ENCODE results near the gene CBX7.

Gene CBX7

GRCh38 chr22:39090426-39091064, 61.9 kb downstream of the CBX7 start:
- FAIRE-seq: no peak

GRCh38 chr22:39089928-39090327, 62.6 kb downstream of the CBX7 start:
- no peak for FAIRE-seq

- FAIRE-seq: no peak
Measured at GRCh38 chr22:39088685-39089032, 63.8 kb downstream of the CBX7 start.

- no peak for FAIRE-seq
Measured at GRCh38 chr22:39087881-39088684, 64.4 kb downstream of the CBX7 start.

GRCh38 chr22:39087098-39087497, 65.4 kb downstream of the CBX7 start:
- FAIRE-seq: no peak

GRCh38 chr22:39084666-39085065, 67.8 kb downstream of the CBX7 start:
- no peak for FAIRE-seq

- no peak for FAIRE-seq
Measured at GRCh38 chr22:39083212-39084165, 69.0 kb downstream of the CBX7 start.

- no peak for FAIRE-seq
Measured at GRCh38 chr22:39081598-39081997, 70.9 kb downstream of the CBX7 start.

- FAIRE-seq: no peak
Measured at GRCh38 chr22:39081016-39081415, 71.5 kb downstream of the CBX7 start.
